ENCODE results near the gene CCT2.
"Not testable (repeated sequence)": the region's sequence is repeated elsewhere in the genome, so short reads cannot be mapped to it uniquely, and the experiment has no call there.

The CCT2 gene

GRCh38 chr12:69570545-69571399 lies 14.5 kb upstream of the CCT2 start:
- peaks cover 60% of the 10 kb centered on the region for H3K36me3 Mint-ChIP-seq (ENCODE audit: low read depth)
- H3K4me1 Mint-ChIP-seq (ENCODE audit: low read depth): no peaks in the 10 kb centered on the region
- H3K9me3 Mint-ChIP-seq: no peaks in the 10 kb centered on the region
- H3K27ac Mint-ChIP-seq: no peak overlapping the region
- H3K4me3 Mint-ChIP-seq: no peak overlapping the region
- H3K27me3 Mint-ChIP-seq: no peaks in the 10 kb centered on the region

- H3K4me1 Mint-ChIP-seq (ENCODE audit: low read depth): peaks cover 10% of the 10 kb centered on the region
- H3K27me3 Mint-ChIP-seq: no peaks in the 10 kb centered on the region
- H3K27ac Mint-ChIP-seq: no peak overlapping the region
- H3K36me3 Mint-ChIP-seq (ENCODE audit: low read depth): peaks cover 45% of the 10 kb centered on the region
- H3K4me3 Mint-ChIP-seq: no peak overlapping the region
- H3K9me3 Mint-ChIP-seq: no peaks in the 10 kb centered on the region
Measured at GRCh38 chr12:69575346-69575745, 9.9 kb upstream of the CCT2 start.

GRCh38 chr12:69578283-69578682 lies 7.0 kb upstream of the CCT2 start:
- no peaks in the 10 kb centered on the region for H3K9me3 Mint-ChIP-seq
- H3K27me3 Mint-ChIP-seq: no peaks in the 10 kb centered on the region
- no peak overlapping the region for H3K27ac Mint-ChIP-seq
- peaks cover 29% of the 10 kb centered on the region for H3K36me3 Mint-ChIP-seq (ENCODE audit: low read depth)
- H3K4me3 Mint-ChIP-seq: no peak overlapping the region
- peaks cover 10% of the 10 kb centered on the region for H3K4me1 Mint-ChIP-seq (ENCODE audit: low read depth)

- peaks cover 21% of the 10 kb centered on the region for H3K36me3 Mint-ChIP-seq (ENCODE audit: low read depth)
- H3K27ac Mint-ChIP-seq: no peak overlapping the region
- peaks cover 10% of the 10 kb centered on the region for H3K4me1 Mint-ChIP-seq (ENCODE audit: low read depth)
- no peak overlapping the region for H3K4me3 Mint-ChIP-seq
- H3K9me3 Mint-ChIP-seq: no peaks in the 10 kb centered on the region
- no peaks in the 10 kb centered on the region for H3K27me3 Mint-ChIP-seq
Measured at GRCh38 chr12:69579029-69579428, 6.2 kb upstream of the CCT2 start.

GRCh38 chr12:69580074-69580473 lies 5.2 kb upstream of the CCT2 start:
- Mint-ChIP-seq H3K36me3 (ENCODE audit: low read depth) (peaks cover 11% of the 10 kb centered on the region), H3K9me3 (no peaks in the 10 kb centered on the region), H3K4me3 (no peak overlapping the region), H3K27me3 (no peaks in the 10 kb centered on the region), H3K27ac (no peak overlapping the region), H3K4me1 (ENCODE audit: low read depth) (peaks cover 10% of the 10 kb centered on the region)

- H3K36me3 Mint-ChIP-seq (ENCODE audit: low read depth): peaks cover 23% of the 10 kb centered on the region
Measured at GRCh38 chr12:69583203-69583602, 2.1 kb upstream of the CCT2 start.

GRCh38 chr12:69588527-69588926 lies 3.3 kb downstream of the CCT2 start:
- no peak overlapping the region for H3K27ac Mint-ChIP-seq
- no peak overlapping the region for H3K4me3 Mint-ChIP-seq
- H3K9me3 Mint-ChIP-seq: no peaks in the 10 kb centered on the region
- H3K4me1 Mint-ChIP-seq (ENCODE audit: low read depth): peaks cover 41% of the 10 kb centered on the region
- H3K27me3 Mint-ChIP-seq: no peaks in the 10 kb centered on the region
- H3K36me3 Mint-ChIP-seq (ENCODE audit: low read depth): peaks cover 71% of the 10 kb centered on the region

More at GRCh38 chr12:69583203-69583602, 2.1 kb upstream of the CCT2 start:
- H3K4me1 Mint-ChIP-seq (ENCODE audit: low read depth): peaks cover 24% of the 10 kb centered on the region
- H3K27me3 Mint-ChIP-seq: no peaks in the 10 kb centered on the region
- no peaks in the 10 kb centered on the region for H3K9me3 Mint-ChIP-seq
- H3K4me3 Mint-ChIP-seq: no peak overlapping the region
- H3K27ac Mint-ChIP-seq: no peak overlapping the region

- H3K27me3 Mint-ChIP-seq: no peaks in the 10 kb centered on the region
- H3K9me3 Mint-ChIP-seq: no peaks in the 10 kb centered on the region
- H3K4me3 Mint-ChIP-seq: peak overlapping the region; percentile 7
- H3K36me3 Mint-ChIP-seq (ENCODE audit: low read depth): peaks cover 77% of the 10 kb centered on the region
- H3K4me1 Mint-ChIP-seq (ENCODE audit: low read depth): peaks cover 46% of the 10 kb centered on the region
- no peak overlapping the region for H3K27ac Mint-ChIP-seq
Measured at GRCh38 chr12:69589082-69589481, 3.8 kb downstream of the CCT2 start.

GRCh38 chr12:69595689-69596088 lies 10.4 kb downstream of the CCT2 start:
- H3K27me3 Mint-ChIP-seq: no peaks in the 10 kb centered on the region
- H3K4me1 Mint-ChIP-seq (ENCODE audit: low read depth): peaks cover 17% of the 10 kb centered on the region
- H3K4me3 Mint-ChIP-seq: no peak overlapping the region
- no peak overlapping the region for H3K27ac Mint-ChIP-seq
- no peaks in the 10 kb centered on the region for H3K9me3 Mint-ChIP-seq
- H3K36me3 Mint-ChIP-seq (ENCODE audit: low read depth): peaks cover 87% of the 10 kb centered on the region

- peaks cover 12% of the 10 kb centered on the region for H3K4me1 Mint-ChIP-seq (ENCODE audit: low read depth)
- no peaks in the 10 kb centered on the region for H3K9me3 Mint-ChIP-seq
- no peak overlapping the region for H3K4me3 Mint-ChIP-seq
- H3K36me3 Mint-ChIP-seq (ENCODE audit: low read depth): peaks cover 91% of the 10 kb centered on the region
- H3K27me3 Mint-ChIP-seq: no peaks in the 10 kb centered on the region
- no peak overlapping the region for H3K27ac Mint-ChIP-seq
Measured at GRCh38 chr12:69598174-69598753, 13.0 kb downstream of the CCT2 start.

- no peaks in the 10 kb centered on the region for H3K27me3 Mint-ChIP-seq
- peak overlapping the region; percentile 24 for H3K27ac Mint-ChIP-seq
- H3K36me3 Mint-ChIP-seq (ENCODE audit: low read depth): peaks cover 72% of the 10 kb centered on the region
- H3K4me1 Mint-ChIP-seq (ENCODE audit: low read depth): no peaks in the 10 kb centered on the region
- no peak overlapping the region for H3K4me3 Mint-ChIP-seq
- H3K9me3 Mint-ChIP-seq: no peaks in the 10 kb centered on the region
Measured at GRCh38 chr12:69600804-69601203, 15.5 kb downstream of the CCT2 start.

- no peak overlapping the region for H3K27ac Mint-ChIP-seq
- H3K4me3 Mint-ChIP-seq: no peak overlapping the region
- H3K36me3 Mint-ChIP-seq (ENCODE audit: low read depth): peaks cover 60% of the 10 kb centered on the region
- no peaks in the 10 kb centered on the region for H3K9me3 Mint-ChIP-seq
- no peaks in the 10 kb centered on the region for H3K27me3 Mint-ChIP-seq
- no peaks in the 10 kb centered on the region for H3K4me1 Mint-ChIP-seq (ENCODE audit: low read depth)
Measured at GRCh38 chr12:69601962-69602685, 16.9 kb downstream of the CCT2 start.

GRCh38 chr12:69602954-69603353 lies 17.7 kb downstream of the CCT2 start:
- no peaks in the 10 kb centered on the region for H3K9me3 Mint-ChIP-seq

GRCh38 chr12:69603556-69603955 lies 18.3 kb downstream of the CCT2 start:
- not testable (repeated sequence) for H3K4me1 Mint-ChIP-seq (ENCODE audit: low read depth); H3K27ac Mint-ChIP-seq; H3K9me3 Mint-ChIP-seq; H3K4me3 Mint-ChIP-seq; H3K27me3 Mint-ChIP-seq
- H3K36me3 Mint-ChIP-seq (ENCODE audit: low read depth): peaks cover 45% of the 10 kb centered on the region

More at GRCh38 chr12:69602954-69603353, 17.7 kb downstream of the CCT2 start:
- no peaks in the 10 kb centered on the region for H3K4me1 Mint-ChIP-seq (ENCODE audit: low read depth)
- no peak overlapping the region for H3K4me3 Mint-ChIP-seq
- no peak overlapping the region for H3K27ac Mint-ChIP-seq
- no peaks in the 10 kb centered on the region for H3K27me3 Mint-ChIP-seq
- peaks cover 51% of the 10 kb centered on the region for H3K36me3 Mint-ChIP-seq (ENCODE audit: low read depth)

GRCh38 chr12:69604275-69604674 lies 19.0 kb downstream of the CCT2 start:
- H3K9me3 Mint-ChIP-seq; H3K4me3 Mint-ChIP-seq; H3K4me1 Mint-ChIP-seq (ENCODE audit: low read depth); H3K27me3 Mint-ChIP-seq; H3K27ac Mint-ChIP-seq: not testable (repeated sequence)
- peaks cover 40% of the 10 kb centered on the region for H3K36me3 Mint-ChIP-seq (ENCODE audit: low read depth)
